ENCODE data around the gene TBX20.

Gene TBX20

GRCh38 chr7:35255443-35256255 lies 1.7 kb upstream of the TBX20 start:
- no peak overlapping the region for H3K4me3 ChIP-seq (ENCODE audit: low read depth, low read length)
- TF ChIP-seq CTCF (IDR thresholded peaks at IDR 0.05; ENCODE audit: low read depth, low read length) = no peak

DNA sequence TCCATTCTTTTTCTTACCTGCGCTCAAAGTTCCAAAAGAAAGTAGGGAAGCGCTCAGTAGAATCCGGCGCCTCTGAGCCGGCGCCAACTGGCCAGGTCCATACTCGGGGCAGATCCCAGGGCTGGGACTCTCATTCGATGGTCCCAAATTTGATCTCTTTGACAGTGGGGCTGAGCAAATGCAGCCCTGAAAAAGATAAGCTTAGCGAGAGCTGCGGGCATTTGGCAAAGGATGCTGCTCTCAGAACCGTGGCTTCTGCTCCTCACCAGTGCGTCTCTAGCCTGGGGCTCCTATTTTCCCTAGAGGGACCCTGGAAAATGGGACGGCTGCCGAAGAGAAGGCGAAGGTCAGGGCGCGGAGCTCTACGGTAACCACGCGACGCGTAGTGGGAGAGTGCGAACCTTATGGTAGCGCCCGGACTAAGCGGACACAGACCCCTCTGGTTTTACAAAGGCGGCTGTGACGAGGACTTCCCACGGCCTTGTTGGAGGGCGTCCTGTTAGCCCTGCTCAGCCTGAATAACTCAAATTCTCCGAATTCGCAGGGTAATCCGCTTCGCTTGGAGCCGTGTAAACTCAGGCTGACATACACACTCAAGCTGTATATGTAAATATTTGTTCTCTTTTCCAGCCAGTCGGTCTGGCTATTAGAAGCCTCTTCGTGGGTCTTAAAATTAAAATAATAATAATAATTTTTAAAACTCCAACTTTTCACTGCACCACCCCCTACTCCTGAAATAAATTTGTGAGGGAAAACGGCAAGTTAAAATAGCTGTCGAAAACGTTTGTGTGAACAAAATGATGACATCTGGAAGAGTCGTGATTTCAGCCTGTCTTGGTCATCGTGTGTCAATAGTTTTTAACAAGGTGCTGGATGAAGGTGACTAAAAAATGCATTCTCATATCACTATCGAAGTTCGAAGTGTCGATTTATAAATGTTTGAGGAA lies 869 bp upstream of the TBX20 start:
- TF ChIP-seq CTCF (IDR thresholded peaks at IDR 0.05; ENCODE audit: low read depth, low read length) = no peak
- H3K4me3 ChIP-seq (ENCODE audit: low read depth, low read length) = no peak overlapping the region

DNA sequence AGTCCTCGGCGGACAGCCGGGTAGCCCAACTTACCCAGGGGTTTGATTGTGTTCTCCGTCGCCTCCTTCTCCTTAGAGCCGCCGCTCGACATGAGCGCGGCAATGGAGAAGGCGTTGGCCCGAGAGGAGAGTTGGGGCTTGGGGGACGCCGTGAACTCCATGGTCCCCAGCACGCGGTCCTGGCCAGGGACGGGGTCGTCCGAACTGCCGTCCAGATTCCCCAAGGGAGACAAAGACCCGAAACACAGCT lies 515 bp downstream of the TBX20 start:
- TF ChIP-seq CTCF (IDR thresholded peaks at IDR 0.05; ENCODE audit: low read depth, low read length) = no peak
- H3K4me3 ChIP-seq (ENCODE audit: low read depth, low read length) = no peak overlapping the region

DNA sequence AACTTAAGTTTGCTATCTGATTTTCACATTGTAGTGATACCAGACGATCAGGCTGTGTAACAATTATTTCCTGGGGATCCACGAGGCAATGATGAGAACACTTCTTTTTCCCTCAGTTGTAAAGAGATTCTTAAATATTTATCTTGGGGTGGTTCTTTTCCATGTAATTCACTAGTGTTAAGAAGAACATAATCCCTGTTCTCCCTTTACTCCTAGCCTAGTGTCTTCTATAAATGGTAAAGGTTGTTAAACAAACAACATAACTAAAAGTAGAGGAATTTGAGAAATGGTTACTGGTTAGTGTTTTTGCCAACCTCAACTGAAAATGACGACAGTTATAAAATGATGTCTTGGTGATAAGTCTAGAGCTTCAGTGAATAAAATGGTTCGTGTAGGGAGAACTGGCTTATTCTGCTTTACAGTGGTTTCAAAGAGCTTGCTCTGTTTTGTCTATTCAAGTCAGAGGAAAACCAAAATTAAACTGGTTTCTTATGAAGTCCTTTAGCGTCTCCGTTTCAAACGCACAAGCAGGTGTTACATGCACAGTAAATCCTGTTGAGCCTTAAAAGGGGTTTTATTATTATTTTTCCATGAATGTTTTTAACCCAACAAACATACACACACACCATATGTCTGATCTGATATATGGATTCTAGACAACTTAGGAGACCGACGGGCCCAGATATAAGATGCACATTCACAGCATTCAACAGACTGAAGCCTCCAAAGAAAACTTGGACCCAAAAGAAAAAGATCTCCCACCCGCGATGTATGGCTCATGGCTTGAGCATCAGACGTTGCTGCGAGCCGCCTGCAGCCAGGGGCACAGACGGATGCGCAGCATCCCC lies 1.1 kb downstream of the TBX20 start:
- no peak overlapping the region for H3K4me3 ChIP-seq (ENCODE audit: low read depth, low read length)
- no peak for TF ChIP-seq CTCF (IDR thresholded peaks at IDR 0.05; ENCODE audit: low read depth, low read length)

DNA sequence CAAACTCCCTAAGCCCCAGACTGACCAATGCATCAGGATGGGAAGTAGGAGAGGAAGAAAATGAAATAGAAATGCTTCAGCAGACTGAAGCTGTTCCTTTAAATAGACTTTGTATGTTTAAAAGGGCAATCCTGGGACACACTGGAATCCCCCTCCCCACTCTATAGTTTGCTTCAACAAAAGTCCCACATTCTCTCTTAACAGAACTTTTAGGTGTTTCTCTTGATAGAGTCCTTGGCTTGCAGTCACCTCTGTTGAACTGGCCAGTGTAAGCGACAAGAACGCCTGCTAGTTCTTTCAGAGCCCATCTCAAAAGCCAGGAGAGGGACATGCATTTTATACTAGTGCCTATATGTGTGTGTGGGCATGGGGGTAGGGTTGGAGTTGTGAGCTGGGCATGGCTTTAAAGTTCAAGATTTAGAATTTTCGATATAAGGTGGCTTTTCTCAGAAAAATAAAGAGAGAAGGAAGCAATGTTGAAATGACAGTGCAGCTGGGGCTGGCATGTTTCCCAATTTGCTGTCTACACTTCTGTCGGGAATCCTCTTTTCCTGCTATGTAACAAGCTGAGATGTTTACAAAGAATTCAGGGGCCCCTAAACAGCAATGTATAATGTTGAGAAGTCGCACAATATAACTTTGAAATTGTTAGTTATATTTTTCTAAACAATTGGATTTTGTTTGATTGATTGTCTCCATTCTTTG lies 2.1 kb downstream of the TBX20 start:
- no peak overlapping the region for H3K4me3 ChIP-seq (ENCODE audit: low read depth, low read length)
- TF ChIP-seq CTCF (IDR thresholded peaks at IDR 0.05; ENCODE audit: low read depth, low read length) = no peak

- TF ChIP-seq CTCF (IDR thresholded peaks at IDR 0.05; ENCODE audit: low read depth, low read length) = no peak
- no peak overlapping the region for H3K4me3 ChIP-seq (ENCODE audit: low read depth, low read length)
Observed at GRCh38 chr7:35250941-35251340, 3.0 kb downstream of the TBX20 start.

Data from WI38 (cell line).